Right lobe of liver (tissue), 6 donors: ENCODE data around the gene IGF2. TPM values are rescaled to one million over a fixed set of nuclear protein-coding genes. Genes with fewer than 3 reads are reported as not detected.

Experiments used
- ATAC-seq, 4 donors: fragments of 200-7000 bp; cut with Tn5 transposase; one replicate each; pipeline ENCODE4 v1.9.1; 2020; ENCODE audit warnings: mild to moderate bottlenecking in 4 of 4, moderate library complexity in 4 of 4
- DNase-seq, 3 donors: peaks; one replicate each; pipeline ENCODE4 v3.0.0-alpha.2; 2020
- H3K27ac ChIP-seq, 3 donors: fragments of 200-600 bp; one replicate each; pipeline ENCODE4 v1.8.0; 2022
- H3K27me3 ChIP-seq, 2 donors: fragments of 200-600 bp; one replicate each; pipeline ENCODE4 v1.8.0; 2022
- H3K36me3 ChIP-seq, 4 donors: fragments of 200-600 bp; sonication (generic) in 1 of 4; one replicate each; pipeline versions ENCODE4 v1.5.1 to v1.8.0; 2017 to 2022; ENCODE audit warnings: control low read depth in 1 of 4
- H3K4me1 ChIP-seq, 4 donors: fragments of 200-600 bp; sonication (generic) in 1 of 4; one replicate each; pipeline versions ENCODE4 v1.5.1 to v1.8.0; 2017 to 2022; ENCODE audit warnings: control low read depth in 1 of 4
- H3K4me3 ChIP-seq, 3 donors: fragments of 200-600 bp; one replicate each; pipeline ENCODE4 v1.8.0; 2022
- H3K9me3 ChIP-seq, 4 donors: fragments of 200-600 bp; sonication (generic) in 1 of 4; one replicate each; pipeline versions ENCODE4 v1.5.1 to v1.8.0; 2017 to 2022; ENCODE audit warnings: control low read depth in 1 of 4
- CTCF ChIP-seq, 4 donors: fragments of 200-600 bp in 3 of 4; fragments of 450-650 bp in 1 of 4; IDR thresholded peaks; one replicate each; pipeline versions ENCODE4 v1.5.1 to v1.8.0; 2016 to 2022; ENCODE audit warnings: antibody characterized with exemption in 4 of 4, mild to moderate bottlenecking in 2 of 4
- POLR2A ChIP-seq: fragments of 450-650 bp; IDR thresholded peaks from one replicate; pipeline ENCODE4 v1.6.1; 2017; ENCODE audit warnings: antibody characterized with exemption, mild to moderate bottlenecking
- WGBS: methylation state at CpG from one replicate; pipeline ENCODE4 v1.1.6; 2018; ENCODE audit warnings: low coverage, low lambda C conversion rate; ENCODE audit not compliant: insufficient coverage; ENCODE audit errors: missing lambda C conversion rate; 5-methylcytosine and 5-hydroxymethylcytosine counted together
- intact Hi-C, 2 donors: fragments of 100-400 bp; cut with DNase I; formaldehyde crosslinking; loops; one replicate each; pipeline versions ENCODE4 v1.11.2 to v1.14.1; 2022
- total RNA-seq, 6 experiments: library from RNA; depleted of rRNA in 2 of 6; stranded (reverse); fragments of >200 nt in 2 of 6; fragmentation: NEBNext Ultra II Directional in 3 of 6; extraction: Animal tissue kit (Norgen Biotek cat#: 25700) in 3 of 6; gene quantifications; one replicate each; pipeline versions ENCODE4 v1.1.0 to v1.2.4, GENCODE V29; 2016 to 2023
- donor health status: DM: no; HTN: yes; CAD: no.
- donor health status: DM: no; HTN: no; CAD: no.
- donor health status: DM: no; HTN: no; CAD: no.
- donor health status: DM: no; HTN: yes; CAD: no.
- donor health status: DM: no; HTN: yes; CAD: no.

The IGF2 gene
- total RNA-seq, 6 experiments from 2014 or later = 86.6 to 289 (median 177) TPM

- no peak for ATAC-seq
- no peaks in the 10 kb centered on the region for H3K36me3 ChIP-seq
- H3K27me3 ChIP-seq = no peaks in the 10 kb centered on the region
- intact Hi-C loops = no loop called here
- no peak overlapping the region for H3K27ac ChIP-seq
- 70% methylated on average over 3 of the region's 22 CpGs for WGBS
- no peak overlapping the region for H3K4me3 ChIP-seq
- DNase-seq = peak in 1 of 3 donors; percentile 20
- TF ChIP-seq CTCF (IDR thresholded peaks at IDR 0.05) (no peak), POLR2A (no peak)
- no peaks in the 10 kb centered on the region for H3K9me3 ChIP-seq
- peaks cover 0 to 14% (median 3%) of the 10 kb centered on the region in 4 donors for H3K4me1 ChIP-seq
Measured at GRCh38 chr11:2098691-2099515, 40.3 kb downstream of the IGF2 start.

DNA sequence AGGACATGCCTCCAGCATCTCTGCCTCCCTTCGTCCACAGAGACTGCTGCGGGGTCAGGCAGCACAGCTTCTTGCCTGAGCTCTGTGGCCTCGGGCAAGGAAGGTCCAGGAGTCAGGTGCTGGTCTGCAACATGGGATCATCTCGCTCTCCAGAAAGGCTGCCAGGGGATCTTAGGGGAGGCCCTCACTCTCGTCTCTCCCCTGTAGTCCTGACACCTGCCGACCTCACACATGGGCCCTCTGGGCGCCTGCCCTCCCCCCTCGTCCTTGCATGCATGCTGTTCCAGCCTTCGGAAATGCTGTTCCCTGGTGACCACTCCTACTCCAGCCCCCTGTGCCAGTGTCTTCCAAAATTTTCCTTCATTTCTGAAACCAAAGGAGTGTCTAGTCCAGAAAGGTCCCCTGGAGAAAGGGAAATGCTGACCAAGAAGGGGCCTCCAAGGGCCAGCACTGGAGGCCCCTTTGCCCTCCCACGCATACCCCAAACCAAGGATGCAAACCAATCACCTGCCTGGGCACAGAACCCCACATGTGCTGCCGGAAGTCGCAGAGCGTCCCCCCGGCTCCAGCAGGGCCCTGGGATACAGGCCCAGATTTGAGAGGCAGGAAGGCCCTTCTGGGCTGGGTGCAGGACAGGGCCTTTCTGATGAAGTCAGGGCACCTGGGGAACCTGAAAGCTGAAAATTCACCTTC is 41.0 kb downstream of the IGF2 start:
- ATAC-seq (no peak), DNase-seq (no peak)
- intact Hi-C loops = no loop called here
- H3K4me3 ChIP-seq = no peak overlapping the region
- WGBS = 80% methylated on average over 1 of the region's 14 CpGs
- H3K4me1 ChIP-seq = peaks cover 0 to 19% (median 7%) of the 10 kb centered on the region in 4 donors
- TF ChIP-seq CTCF (IDR thresholded peaks at IDR 0.05) = no peak
- H3K9me3 ChIP-seq = no peaks in the 10 kb centered on the region
- peak overlapping the region in 1 of 3 donors; percentile 24 for H3K27ac ChIP-seq
- H3K36me3 ChIP-seq = no peaks in the 10 kb centered on the region
- H3K27me3 ChIP-seq = no peaks in the 10 kb centered on the region

DNA sequence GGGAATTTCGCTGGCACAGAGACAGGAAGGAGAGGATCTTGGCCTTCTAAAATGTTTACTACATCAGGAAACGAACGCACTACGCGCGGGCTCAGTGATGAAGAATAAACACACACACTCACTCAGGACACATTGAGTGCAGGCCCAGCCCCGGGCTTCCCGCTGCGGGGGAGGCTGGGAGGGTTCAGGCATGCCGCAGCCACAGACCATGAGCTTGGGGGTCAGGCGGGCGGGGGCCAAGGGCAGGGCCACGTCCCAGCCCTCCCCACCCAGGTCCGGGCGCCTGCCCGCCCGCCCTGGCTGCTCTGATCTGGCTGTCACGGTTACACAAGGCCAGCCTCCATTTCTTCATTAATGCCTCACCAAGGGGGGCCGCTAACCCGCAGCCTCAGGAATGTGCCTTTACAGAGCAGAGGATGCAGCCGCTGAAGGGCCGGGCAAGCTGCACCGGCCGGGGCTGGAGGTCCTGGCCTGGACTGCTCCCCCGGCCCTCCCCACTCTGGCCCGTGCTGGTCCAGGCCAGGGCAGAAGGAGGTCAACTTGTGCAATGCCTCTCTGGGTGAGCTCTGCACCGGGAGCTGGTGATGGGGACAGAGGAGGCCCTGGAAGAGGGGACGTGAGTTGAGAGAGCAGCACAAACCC is 41.7 kb downstream of the IGF2 start:
- WGBS = 27% methylated on average over 6 of the region's 28 CpGs
- intact Hi-C loops = no loop called here
- DNase-seq (peak in 2 of 3 donors; percentile 51 to 82), ATAC-seq (peak; percentile 33 to 63 (median 52))
- no peaks in the 10 kb centered on the region for H3K9me3 ChIP-seq
- H3K4me3 ChIP-seq = no peak overlapping the region
- H3K27me3 ChIP-seq = no peaks in the 10 kb centered on the region
- no peaks in the 10 kb centered on the region for H3K36me3 ChIP-seq
- TF ChIP-seq POLR2A = no peak
- TF ChIP-seq CTCF (IDR thresholded peaks at IDR 0.05) = no peak
- peaks cover 0 to 26% (median 9%) of the 10 kb centered on the region in 4 donors for H3K4me1 ChIP-seq
- peak overlapping the region in 1 of 3 donors; percentile 24 for H3K27ac ChIP-seq

DNA sequence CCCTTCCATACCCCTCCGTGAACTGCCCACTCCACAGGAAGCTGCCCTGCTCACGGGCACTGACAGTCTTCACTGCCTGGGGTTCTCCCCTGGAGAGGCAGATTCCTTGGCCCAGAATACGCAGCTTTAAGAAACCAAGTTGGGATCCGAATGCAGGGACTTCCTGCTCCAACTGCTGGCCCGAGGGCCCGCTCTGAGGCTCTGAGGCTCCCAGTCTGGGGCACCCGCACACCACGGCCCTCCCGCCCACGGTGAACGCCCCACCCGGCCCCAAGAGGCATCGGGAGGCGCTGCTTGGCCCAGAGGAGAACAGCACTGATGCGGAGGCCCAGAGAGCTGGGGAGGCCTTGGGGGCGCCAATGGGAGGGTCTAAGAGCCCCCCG is 42.3 kb downstream of the IGF2 start:
- H3K4me1 ChIP-seq = peaks cover 0 to 28% (median 9%) of the 10 kb centered on the region in 4 donors
- H3K36me3 ChIP-seq = no peaks in the 10 kb centered on the region
- ATAC-seq (no peak), DNase-seq (no peak)
- H3K4me3 ChIP-seq = no peak overlapping the region
- WGBS = 70% methylated on average over 2 of the region's 17 CpGs
- no peak for TF ChIP-seq POLR2A
- TF ChIP-seq CTCF (IDR thresholded peaks at IDR 0.05) = no peak
- no peaks in the 10 kb centered on the region for H3K9me3 ChIP-seq
- peak overlapping the region in 1 of 3 donors; percentile 24 for H3K27ac ChIP-seq
- H3K27me3 ChIP-seq = no peaks in the 10 kb centered on the region
- intact Hi-C loops = no loop called here
